ENCODE data around the gene RPS6KA1.

GRCh38 chr1:26544126-26544525, 14.6 kb downstream of the RPS6KA1 start:
- TF ChIP-seq CTCF (IDR thresholded peaks at IDR 0.05) (no peak), POLR2A (IDR thresholded peaks at IDR 0.05) (no peak)
